GM21528 (cell line): ENCODE measurements around the gene SPRED1.

Source experiments
- ATAC-seq: cut with Tn5 transposase; IDR thresholded peaks from one replicate; pipeline ENCODE4 v1.9.1; 2021; ENCODE audit warnings: mild to moderate bottlenecking, moderate library complexity; ENCODE audit not compliant: unreplicated experiment, low FRiP score

Gene SPRED1

DNA sequence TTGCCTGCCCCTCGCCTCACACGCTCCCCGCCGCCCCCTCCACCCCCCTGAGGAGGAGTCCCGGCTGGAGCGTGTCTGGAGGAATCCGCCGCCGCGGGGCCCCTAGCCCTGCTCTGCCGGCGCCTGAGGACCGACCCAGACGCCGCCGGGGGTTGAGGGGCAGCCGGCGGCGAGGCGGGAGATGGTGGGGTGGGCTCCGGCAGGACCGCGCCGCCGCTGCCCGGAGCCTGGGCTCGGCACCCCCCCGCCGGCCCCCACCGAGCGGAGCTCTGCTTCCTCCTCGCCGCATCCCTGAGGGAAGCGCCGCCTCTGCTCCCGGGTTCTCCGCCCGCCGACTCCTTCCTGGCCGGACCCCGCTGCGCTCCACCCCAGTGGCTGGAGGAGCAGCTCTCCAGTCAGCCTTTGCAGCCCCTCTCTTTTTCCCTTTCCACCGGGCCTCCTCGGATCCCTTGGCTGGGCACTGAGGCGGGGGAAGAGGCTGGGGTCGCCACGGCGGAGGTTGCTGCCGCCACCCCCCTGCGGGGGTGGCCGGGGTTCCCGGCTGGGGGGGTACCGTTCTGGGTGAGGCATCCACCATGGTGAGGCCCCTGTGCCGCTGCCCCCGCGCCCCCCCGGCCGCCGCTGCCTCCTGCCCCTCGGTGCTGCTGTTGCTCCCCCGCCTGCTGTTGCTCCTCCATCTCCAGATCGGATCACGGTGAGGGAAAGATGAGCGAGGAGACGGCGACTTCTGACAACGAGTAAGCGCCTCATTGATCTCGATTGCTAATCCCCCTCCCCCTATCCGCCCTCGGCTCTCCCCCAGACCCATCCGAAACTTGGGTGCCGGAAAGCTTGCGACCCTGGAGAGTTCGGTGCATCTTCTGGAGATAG lies at the start of gene SPRED1:
Gene SPRED1, plus strand, starts transcription at position 356 of the 870 bp plus-strand sequence. Its CDS starts 350 bp downstream, at position 706.
- peak; percentile 39 for ATAC-seq

DNA sequence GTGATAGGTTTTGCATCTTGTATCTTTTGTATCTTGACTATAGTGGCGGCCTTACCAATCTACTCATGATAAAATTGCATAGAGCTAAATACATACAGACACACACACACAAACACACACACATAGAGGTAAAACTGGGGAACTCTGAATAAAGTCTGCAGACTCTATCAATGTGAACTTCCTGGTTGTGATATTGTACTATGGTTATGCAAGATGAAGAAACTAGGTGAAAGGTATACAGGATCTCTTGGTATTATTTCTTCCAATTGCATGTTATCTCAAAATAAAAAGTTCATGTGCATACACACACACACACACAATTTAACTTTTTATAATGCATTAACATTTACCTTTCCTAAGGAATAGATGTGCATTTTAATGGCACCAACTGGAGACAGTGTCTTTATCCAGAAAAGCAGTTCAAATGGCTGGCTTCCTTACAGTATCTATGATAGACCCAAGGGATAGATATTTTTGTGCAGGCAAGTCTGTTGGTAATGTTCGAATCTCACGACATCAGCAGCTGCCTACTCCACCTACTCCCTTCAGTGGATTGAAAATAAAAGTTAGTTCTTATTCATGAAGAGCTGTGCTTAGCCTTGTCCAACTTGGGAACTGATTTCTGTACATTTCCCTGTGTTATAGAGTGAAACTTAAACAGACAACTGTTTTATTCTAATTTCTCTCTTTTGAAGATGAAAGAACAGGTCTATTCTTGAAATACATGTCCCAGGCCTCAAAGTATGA lies 46.9 kb upstream of the SPRED1 start:
- no peak for ATAC-seq

DNA sequence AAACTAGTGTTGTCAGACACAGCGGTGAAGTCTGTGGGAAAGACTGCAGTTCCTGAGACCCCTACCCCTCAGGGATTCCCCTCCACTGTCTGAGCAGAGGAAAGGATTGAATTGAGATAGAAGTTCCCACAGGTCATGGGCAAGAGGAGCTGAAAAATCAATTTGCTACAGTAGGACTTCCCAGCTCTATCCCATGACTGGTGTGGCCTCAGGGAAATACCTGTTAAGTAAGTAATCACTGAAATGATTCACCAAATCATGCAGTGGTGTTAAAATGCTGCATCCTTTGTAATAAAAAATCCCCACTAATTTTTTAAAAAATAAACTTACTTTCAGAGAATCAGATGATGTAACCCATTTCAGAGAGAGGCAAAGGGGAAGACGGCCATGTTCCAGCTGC lies 45.0 kb upstream of the SPRED1 start:
- no peak for ATAC-seq

DNA sequence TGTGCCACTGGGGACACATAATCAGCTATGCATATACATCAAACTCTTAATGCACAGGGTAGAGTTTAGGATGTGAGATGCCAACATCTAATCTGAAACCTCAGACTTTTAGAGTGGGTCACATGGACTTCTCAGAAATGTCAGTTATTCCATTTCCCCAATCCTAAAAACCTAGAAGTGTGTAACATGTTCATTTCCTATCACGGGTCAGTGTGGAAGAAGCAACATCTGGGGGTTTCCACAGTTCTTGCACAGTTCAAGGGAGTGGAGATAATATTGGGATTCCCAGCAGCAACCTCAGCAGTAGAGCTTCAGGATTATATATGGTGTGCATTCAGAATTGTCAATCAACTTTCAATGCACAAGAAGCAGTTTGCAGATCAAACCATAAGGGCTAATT lies 44.4 kb upstream of the SPRED1 start:
- no peak for ATAC-seq

DNA sequence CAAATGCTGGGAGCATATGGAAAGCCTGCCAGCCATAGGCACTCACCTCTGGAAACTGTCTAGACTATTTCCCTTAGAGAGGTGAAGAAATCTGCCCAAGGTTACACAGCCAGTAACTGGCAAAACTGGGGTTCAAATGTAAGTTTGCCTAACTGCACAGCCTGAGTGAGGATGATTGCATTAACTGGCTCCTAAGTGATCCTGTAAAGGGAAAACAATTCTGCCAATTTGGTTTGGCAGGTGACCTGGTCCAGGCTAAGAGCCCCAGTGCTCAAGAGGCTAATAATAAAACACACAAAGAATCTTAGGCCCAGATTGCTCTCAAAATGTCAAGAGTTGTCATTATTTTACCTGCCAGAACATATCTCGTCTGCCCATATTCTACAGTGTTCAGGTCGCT lies 43.9 kb upstream of the SPRED1 start:
- no peak for ATAC-seq

DNA sequence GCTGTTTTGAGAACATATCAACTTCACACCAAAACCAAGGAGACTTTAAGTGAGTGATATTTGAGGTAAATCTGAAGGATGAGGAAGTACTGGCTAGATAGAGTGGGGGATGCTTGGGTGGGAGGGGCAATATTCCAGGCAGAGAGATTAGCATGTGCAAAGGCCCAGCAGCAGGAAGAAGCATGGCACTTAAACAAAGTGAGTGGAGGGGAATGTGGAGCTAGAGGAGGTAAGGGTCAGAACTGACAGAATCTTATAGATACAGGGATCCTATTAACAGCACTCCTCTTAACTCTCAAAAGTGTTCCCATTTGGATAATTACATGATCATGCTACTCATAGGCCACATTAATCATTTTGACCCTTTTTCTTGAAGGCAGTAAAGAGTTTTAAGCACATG lies 41.4 kb upstream of the SPRED1 start:
- no peak for ATAC-seq

DNA sequence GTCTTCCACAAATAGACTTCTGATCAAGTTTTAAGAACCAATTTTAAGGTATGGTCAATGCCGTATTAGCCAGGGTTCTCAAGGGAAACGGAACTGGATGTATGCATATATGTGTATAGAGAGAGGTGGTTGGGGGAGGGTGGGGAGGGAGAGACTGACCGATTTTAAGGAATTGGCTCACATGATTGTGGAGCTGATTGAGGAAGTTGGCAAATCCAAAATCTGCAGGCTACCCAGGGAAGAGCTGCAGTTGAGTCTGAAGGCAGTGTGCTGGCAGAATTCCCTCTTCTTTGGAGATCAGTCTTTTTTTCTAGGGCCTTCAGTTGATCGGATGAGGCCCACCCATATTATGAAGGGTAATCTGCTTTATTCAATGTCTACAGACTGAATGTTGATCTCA lies 40.8 kb upstream of the SPRED1 start:
- no peak for ATAC-seq

DNA sequence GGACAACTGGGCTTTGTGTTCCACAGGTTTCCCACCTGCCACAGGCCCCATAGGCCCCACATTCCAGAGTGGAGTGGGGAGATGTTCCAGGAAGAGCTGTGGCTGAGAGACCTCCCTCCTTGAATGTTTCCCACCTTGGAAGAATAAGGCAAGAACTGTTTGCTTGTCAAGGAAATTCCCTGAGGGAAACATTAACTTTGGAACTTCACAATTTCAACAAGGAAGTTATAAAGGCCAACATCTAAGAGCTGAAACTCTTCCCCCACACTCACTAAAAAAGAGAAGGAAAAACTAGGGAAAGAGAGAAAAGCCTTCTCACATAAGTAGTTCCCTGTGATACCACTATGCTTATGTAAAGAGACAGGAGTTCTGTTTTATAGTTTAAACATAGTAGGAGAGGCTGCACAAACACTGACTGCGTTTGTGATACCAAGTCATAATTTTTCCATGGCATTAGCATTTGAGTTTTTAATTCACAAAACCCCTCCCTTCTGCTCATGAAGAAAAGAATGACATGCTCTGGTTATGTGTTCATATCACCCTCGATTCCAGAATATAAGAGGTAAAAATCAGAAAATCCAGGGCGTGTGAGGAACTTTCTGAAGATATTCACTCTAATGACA lies 39.8 kb upstream of the SPRED1 start:
- no peak for ATAC-seq

DNA sequence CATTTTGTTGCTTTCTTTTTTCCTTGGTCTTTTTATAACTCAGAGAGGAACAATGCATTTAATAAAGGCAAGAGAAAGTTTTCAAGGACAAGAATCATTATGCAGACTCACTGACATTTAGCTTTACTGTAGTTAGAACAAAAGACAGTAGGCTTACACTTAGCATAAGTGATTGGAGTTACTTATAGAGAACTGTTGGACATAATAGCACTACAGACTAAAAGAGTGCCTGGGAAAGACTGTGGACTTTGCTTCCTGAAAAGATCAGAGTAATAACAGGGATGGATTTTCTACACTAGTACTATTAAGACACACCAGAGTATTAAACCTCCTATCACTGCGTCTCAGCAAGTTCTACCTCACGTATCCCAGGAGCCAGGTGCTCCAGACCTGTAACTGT lies 39.3 kb upstream of the SPRED1 start:
- ATAC-seq: no peak

DNA sequence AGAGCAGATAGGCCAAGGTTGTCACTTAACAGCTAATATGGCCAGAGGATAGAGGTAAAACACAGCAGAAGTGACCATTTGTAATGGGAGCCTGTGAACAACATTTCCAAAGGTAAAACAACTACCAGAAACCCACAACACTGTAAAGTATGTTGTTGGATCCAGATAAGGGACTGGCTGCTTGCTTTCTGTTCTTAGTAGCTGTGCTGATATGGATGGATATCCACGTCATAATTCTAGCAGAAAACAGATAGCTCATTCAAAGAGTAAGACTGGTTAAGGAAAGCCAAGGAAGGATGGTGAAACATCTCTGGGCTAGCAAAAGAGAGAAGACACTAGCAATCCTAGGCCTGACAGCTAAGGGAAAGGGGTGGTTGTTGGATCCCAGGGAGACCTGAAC lies 36.9 kb upstream of the SPRED1 start:
- ATAC-seq: no peak

DNA sequence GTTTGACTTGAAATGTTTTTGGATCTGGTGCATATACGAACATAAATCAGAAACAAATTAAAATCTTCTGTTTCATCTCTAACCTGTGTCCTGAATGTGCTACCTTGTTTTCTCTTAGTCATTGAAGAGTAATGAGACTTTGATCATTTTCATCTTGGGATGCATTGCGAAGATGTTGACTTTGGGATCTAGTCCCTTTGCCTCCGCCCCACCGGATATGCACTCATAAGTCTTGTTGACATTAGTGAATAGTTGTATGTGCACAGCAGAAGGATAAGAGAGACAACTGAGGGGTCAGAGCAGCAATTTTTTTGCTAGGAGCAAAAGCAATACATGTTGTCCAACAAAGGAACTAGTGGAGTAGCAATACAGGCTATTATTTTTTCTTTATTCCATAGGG lies 35.9 kb upstream of the SPRED1 start:
- ATAC-seq: no peak

DNA sequence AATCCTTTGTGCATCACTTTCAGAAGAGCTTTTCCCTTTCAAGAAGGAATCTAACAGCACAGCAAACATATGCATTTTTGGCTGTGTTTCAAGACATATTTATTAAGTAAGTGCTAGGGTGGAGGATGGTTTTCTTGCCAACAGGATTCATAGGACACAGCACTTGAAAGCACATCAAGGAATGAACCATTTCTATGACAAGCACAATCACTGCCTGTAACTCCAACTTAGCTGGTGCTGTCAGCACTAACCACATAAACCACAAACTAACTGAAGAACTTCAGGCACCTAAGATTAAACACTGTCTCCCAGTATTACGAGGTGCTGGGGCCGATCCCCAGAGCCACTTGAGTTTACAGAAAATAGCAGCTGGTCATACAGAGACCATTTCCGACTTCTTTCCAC lies 35.4 kb upstream of the SPRED1 start:
- no peak for ATAC-seq

DNA sequence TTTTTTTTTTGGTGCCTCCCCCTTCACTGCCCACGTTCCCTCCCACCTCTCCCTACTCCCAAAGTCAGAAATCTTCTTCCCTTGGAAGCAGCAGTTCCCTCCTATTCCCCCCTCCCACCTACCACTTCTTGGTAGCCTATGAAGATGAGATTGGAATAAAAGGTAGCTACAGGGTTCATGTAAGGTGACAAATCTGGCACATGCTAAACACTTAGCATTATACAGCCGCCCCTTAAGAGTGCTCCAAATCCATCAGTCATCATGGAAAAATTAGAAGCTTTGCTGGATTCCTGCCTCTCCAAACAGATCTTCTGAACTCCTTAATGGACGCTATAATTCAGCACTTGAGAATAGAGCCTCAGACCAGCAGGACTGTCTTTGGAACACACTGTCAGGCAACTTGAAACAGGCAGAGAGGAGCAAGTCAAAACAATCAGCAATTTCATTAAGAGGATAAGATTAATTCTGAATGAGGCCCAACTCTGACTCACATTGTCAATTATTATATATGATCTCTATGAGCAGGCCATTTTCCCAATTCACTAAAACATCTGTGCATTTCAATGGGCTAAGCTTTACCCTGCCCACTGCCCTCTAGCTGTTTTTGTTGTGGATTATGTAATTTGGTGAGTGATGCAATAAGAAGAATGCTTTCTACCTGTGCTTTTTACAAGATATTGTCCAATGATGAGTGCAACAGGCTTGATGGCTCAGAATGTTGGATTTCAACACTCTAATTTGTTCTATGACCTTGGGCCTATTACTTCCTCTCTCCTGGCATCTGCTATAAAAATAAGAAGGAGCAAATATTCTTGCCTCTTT lies 34.6 kb upstream of the SPRED1 start:
- no peak for ATAC-seq

DNA sequence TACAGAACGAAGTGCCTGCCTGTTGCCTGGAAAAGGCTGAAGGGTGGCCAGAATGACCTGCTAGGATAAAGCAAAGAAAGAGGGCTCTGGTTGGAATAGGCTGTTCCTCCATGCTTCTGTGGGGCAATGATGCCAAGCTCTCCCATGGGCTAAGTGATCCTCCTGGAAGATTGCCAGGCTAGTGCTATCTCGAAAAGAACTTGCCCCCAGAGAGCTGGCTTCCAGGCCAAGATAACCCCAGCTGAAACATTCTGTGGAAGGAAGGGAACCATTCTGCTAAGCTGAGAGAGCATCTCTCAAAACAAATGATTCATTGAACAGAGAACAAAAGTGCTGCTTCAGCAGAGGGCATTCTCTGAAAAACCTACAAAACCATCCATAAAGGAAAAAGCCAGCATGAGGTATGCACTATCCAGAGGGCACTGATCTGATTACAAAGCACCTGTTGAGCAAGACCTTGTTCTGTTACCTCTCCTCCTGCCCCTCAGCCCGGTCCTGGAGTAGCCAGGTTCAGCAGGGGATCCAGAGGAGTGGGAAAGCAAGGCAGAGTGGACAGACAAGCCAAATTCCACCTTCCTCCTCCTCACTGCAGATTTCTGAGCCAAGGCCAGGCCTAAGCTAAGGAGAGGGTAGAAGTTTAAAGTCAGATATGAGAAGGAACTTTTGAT lies 31.9 kb upstream of the SPRED1 start:
- no peak for ATAC-seq

DNA sequence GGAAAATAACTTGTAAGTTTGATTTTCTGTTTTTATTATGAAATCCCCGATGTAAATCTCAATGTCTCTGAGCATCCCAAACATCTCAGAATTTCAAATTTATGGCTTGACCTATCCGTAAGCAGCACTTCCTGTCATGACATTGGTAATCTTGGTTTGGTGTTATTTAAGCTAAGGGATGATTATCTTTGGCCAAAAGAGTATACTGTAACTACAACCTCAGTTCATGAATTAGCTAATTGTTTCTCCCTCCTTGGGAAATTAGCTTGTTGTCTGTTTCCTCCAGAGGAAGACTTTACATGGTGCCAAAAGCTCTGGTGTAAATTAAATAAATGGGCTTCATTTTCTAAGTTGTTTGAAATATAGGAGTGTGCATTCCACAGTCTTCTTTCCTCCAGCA lies 28.1 kb upstream of the SPRED1 start:
- ATAC-seq: no peak

DNA sequence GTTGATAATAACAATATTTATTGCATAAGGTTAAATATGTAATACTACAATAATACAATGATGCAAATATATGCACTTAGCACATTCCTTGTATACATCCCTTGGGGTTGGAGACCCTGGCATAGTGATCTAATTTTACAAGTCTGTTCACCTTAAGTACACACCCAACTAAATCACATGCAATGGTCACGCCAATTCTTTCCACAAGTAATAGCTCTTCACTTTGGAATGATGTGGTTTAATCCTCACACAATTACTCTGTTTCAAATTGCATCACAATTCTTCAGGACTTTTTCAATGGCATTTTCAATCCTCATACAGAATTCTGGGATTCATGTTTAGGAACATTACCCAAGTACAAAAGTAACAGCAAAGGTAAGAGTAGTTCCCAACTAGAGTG lies 27.3 kb upstream of the SPRED1 start:
- ATAC-seq: no peak

DNA sequence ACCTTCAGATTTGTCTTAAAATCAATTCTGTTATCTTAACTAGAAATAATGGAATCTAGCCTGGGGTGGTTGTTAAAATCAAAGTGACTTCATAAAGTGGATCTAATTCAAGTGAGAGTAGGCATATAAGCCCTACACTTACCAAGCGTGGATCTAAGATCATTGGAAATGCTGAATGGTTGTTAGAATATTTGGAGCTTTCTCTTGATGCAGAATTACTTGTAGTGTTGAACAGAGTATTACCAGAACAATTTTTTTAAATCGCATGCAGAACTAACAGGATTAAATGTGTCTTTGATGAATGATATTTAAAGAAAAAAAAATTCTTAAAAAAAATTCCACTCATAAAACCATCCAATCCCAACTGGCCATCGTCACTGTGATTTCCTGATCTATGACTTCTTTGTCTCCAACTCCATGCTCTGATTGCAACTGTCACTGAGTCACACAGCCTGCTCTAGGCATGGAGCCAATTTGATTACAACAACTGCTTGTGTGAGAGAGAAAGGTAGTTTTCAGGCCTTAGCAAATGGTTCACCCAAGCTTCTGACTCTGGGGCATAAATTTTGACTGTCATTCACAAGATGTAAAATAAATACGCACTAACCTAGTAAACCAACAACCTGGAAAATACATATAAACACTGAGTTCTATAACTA lies 25.9 kb upstream of the SPRED1 start:
- ATAC-seq: no peak

DNA sequence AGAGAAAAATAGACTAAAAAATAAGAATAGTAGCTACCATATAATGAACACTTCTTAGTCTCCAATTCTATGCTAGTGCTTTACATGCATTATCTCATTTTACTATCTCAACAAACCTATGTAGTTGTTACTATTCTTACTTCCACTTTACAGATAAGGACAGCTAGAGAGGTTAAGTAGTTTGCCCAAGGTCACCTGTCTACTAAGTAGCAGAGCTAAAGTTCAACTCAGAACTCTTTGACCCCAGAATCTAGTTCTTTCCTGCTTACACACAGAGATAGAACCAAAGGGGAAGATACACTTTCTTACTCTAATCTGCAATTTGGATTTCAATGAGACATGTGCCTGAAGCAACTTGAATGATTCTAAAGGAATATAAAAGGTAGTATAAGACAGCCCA lies 24.7 kb upstream of the SPRED1 start:
- no peak for ATAC-seq

DNA sequence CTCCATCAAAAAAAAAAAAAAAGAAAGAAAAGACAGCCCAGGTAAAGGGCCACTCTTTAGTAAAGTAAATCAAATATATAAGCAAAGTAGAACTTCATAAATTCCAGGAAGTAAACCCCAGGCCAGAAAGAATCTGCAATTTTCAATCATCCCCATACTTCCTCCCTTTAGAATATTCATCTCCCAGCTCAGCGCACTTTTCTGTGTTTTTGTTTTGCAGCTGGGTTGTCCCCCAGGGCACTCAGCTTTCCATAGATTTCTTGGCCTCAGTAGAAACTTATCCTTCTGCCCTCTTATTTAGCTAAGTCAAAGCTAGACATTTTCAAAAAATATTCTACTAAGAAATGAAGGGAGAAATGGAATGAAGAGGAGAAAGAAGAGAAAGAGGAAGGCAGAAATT lies 24.0 kb upstream of the SPRED1 start:
- ATAC-seq: no peak
